ENCODE measurements around the gene HNRNPUL1.

HNRNPUL1 gene

GRCh38 chr19:41330946-41331678 is 66.9 kb downstream of the HNRNPUL1 start:
- H3K79me2 ChIP-seq (ENCODE audit: insufficient read depth, low read length), result no peaks in the 10 kb centered on the region
- TF ChIP-seq CTCF (IDR thresholded peaks at IDR 0.05; ENCODE audit: low read length) (no peak), EZH2 (IDR thresholded peaks at IDR 0.05; ENCODE audit: borderline replicate concordance, low read length) (no peak)
- H2AFZ ChIP-seq (ENCODE audit: low read length), result no peak overlapping the region
- H4K20me1 ChIP-seq (ENCODE audit: insufficient read depth, low read length), result no peaks in the 10 kb centered on the region
- no peak overlapping the region for H3K4me2 ChIP-seq (ENCODE audit: low read length)
- H3K4me1 ChIP-seq (ENCODE audit: insufficient read depth, low read length, severe bottlenecking), result peaks cover 30% of the 10 kb centered on the region
- no peak overlapping the region for H3K4me3 ChIP-seq (ENCODE audit: low read depth, low read length, poor library complexity, severe bottlenecking)
- no peaks in the 10 kb centered on the region for H3K9me3 ChIP-seq (ENCODE audit: low read length)
- no peaks in the 10 kb centered on the region for H3F3A ChIP-seq (ENCODE audit: insufficient read depth, low read length)
- H3K27me3 ChIP-seq (ENCODE audit: insufficient read depth, low read length), result no peaks in the 10 kb centered on the region
- H3K9me2 ChIP-seq (ENCODE audit: low read depth, low read length), result no peaks in the 10 kb centered on the region
- H3K9ac ChIP-seq (ENCODE audit: low read length), result no peak overlapping the region
- peaks cover 42% of the 10 kb centered on the region for H3K36me3 ChIP-seq (ENCODE audit: insufficient read depth, low read length)
- no peak overlapping the region for H3K27ac ChIP-seq (ENCODE audit: low read depth, low read length, poor library complexity, severe bottlenecking)

GRCh38 chr19:41332000-41332399 is 67.8 kb downstream of the HNRNPUL1 start:
- H2AFZ ChIP-seq (ENCODE audit: low read length), result no peak overlapping the region
- no peak overlapping the region for H3K4me2 ChIP-seq (ENCODE audit: low read length)

DNA sequence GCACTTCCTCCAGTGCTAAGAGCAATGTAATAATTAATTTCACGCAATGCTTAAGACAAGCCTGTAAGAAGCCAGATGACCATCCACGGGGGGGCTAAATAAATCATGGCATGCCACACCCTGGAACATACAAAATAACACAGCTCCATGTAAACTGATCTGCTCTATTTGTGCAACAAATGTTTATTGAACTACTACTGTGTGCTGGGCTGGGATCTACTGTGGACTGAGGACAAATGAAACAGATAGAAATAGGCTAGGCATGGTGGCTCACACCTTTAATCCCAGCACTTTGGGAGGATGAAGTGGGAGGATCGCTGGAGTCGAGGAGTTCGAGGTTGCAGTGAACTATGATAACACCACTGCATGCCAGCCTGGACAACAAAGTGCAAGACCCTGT is 68.3 kb downstream of the HNRNPUL1 start:
- no peaks in the 10 kb centered on the region for H3K27me3 ChIP-seq (ENCODE audit: insufficient read depth, low read length)
- H3K79me2 ChIP-seq (ENCODE audit: insufficient read depth, low read length), result no peaks in the 10 kb centered on the region
- no peak overlapping the region for H3K9ac ChIP-seq (ENCODE audit: low read length)
- H3K4me2 ChIP-seq (ENCODE audit: low read length), result no peak overlapping the region
- no peaks in the 10 kb centered on the region for H3F3A ChIP-seq (ENCODE audit: insufficient read depth, low read length)
- no peak for TF ChIP-seq EZH2 (IDR thresholded peaks at IDR 0.05; ENCODE audit: borderline replicate concordance, low read length)
- TF ChIP-seq CTCF (IDR thresholded peaks at IDR 0.05; ENCODE audit: low read length), result no peak
- no peak overlapping the region for H3K27ac ChIP-seq (ENCODE audit: low read depth, low read length, poor library complexity, severe bottlenecking)
- H4K20me1 ChIP-seq (ENCODE audit: insufficient read depth, low read length), result no peaks in the 10 kb centered on the region
- peaks cover 17% of the 10 kb centered on the region for H3K4me1 ChIP-seq (ENCODE audit: insufficient read depth, low read length, severe bottlenecking)
- H3K9me2 ChIP-seq (ENCODE audit: low read depth, low read length), result no peaks in the 10 kb centered on the region
- no peak overlapping the region for H2AFZ ChIP-seq (ENCODE audit: low read length)
- H3K36me3 ChIP-seq (ENCODE audit: insufficient read depth, low read length), result peaks cover 44% of the 10 kb centered on the region
- no peak overlapping the region for H3K4me3 ChIP-seq (ENCODE audit: low read depth, low read length, poor library complexity, severe bottlenecking)
- H3K9me3 ChIP-seq (ENCODE audit: low read length), result no peaks in the 10 kb centered on the region

More at GRCh38 chr19:41332000-41332399, 67.8 kb downstream of the HNRNPUL1 start:
- Histone ChIP-seq H4K20me1 (ENCODE audit: insufficient read depth, low read length) (no peaks in the 10 kb centered on the region), H3K79me2 (ENCODE audit: insufficient read depth, low read length) (no peaks in the 10 kb centered on the region), H3K27ac (ENCODE audit: low read depth, low read length, poor library complexity, severe bottlenecking) (no peak overlapping the region), H3K9me3 (ENCODE audit: low read length) (no peaks in the 10 kb centered on the region), H3K9me2 (ENCODE audit: low read depth, low read length) (no peaks in the 10 kb centered on the region), H3K36me3 (ENCODE audit: insufficient read depth, low read length) (peaks cover 42% of the 10 kb centered on the region), H3F3A (ENCODE audit: insufficient read depth, low read length) (no peaks in the 10 kb centered on the region), H3K4me1 (ENCODE audit: insufficient read depth, low read length, severe bottlenecking) (peaks cover 21% of the 10 kb centered on the region), H3K9ac (ENCODE audit: low read length) (no peak overlapping the region), H3K27me3 (ENCODE audit: insufficient read depth, low read length) (no peaks in the 10 kb centered on the region), H3K4me3 (ENCODE audit: low read depth, low read length, poor library complexity, severe bottlenecking) (no peak overlapping the region)
- TF ChIP-seq EZH2 (IDR thresholded peaks at IDR 0.05; ENCODE audit: borderline replicate concordance, low read length) (no peak), CTCF (IDR thresholded peaks at IDR 0.05; ENCODE audit: low read length) (no peak)
